CD4-positive, alpha-beta T cell treated with Interferon alpha-2 for 1 hour (primary cell): ENCODE measurements around the gene PTPRN2.
"Not testable (repeated sequence)": the region's sequence is repeated elsewhere in the genome, so short reads cannot be mapped to it uniquely, and the experiment has no call there.

ENCODE experiments used
- DNase-seq, 2 donors: peaks; one replicate each; pipeline ENCODE4 v3.0.0-alpha.2; 2020 to 2022

PTPRN2 gene

GRCh38 chr7:157500171-157500960, 1087.3 kb downstream of the PTPRN2 start:
- DNase-seq = no peak

GRCh38 chr7:157499835-157500153, 1087.8 kb downstream of the PTPRN2 start:
- no peak for DNase-seq

- no peak for DNase-seq
Observed at GRCh38 chr7:157499121-157499834, 1088.3 kb downstream of the PTPRN2 start.

- DNase-seq = no peak
Observed at GRCh38 chr7:157498657-157499056, 1089.0 kb downstream of the PTPRN2 start.

- no peak for DNase-seq
Observed at GRCh38 chr7:157497744-157498651, 1089.6 kb downstream of the PTPRN2 start.

- DNase-seq = no peak
Observed at GRCh38 chr7:157497367-157497743, 1090.3 kb downstream of the PTPRN2 start.

GRCh38 chr7:157496416-157497275, 1091.0 kb downstream of the PTPRN2 start:
- DNase-seq = no peak

- DNase-seq = no peak
Observed at GRCh38 chr7:157495594-157495993, 1092.0 kb downstream of the PTPRN2 start.

- DNase-seq = no peak
Observed at GRCh38 chr7:157495177-157495553, 1092.5 kb downstream of the PTPRN2 start.

- no peak for DNase-seq
Observed at GRCh38 chr7:157494506-157495176, 1093.0 kb downstream of the PTPRN2 start.

GRCh38 chr7:157493776-157494175, 1093.8 kb downstream of the PTPRN2 start:
- DNase-seq = no peak

- no peak for DNase-seq
Observed at GRCh38 chr7:157493017-157493416, 1094.6 kb downstream of the PTPRN2 start.

- peak; percentile 52 to 77 for DNase-seq
Observed at GRCh38 chr7:157490465-157490912, 1097.1 kb downstream of the PTPRN2 start.

GRCh38 chr7:157489870-157490269, 1097.8 kb downstream of the PTPRN2 start:
- not testable (repeated sequence) for DNase-seq
